ENCODE data around the gene MAPK14.
A peak's percentile ranks its signal among the peaks of the same experiment; 100 is the strongest.

The MAPK14 gene

DNA sequence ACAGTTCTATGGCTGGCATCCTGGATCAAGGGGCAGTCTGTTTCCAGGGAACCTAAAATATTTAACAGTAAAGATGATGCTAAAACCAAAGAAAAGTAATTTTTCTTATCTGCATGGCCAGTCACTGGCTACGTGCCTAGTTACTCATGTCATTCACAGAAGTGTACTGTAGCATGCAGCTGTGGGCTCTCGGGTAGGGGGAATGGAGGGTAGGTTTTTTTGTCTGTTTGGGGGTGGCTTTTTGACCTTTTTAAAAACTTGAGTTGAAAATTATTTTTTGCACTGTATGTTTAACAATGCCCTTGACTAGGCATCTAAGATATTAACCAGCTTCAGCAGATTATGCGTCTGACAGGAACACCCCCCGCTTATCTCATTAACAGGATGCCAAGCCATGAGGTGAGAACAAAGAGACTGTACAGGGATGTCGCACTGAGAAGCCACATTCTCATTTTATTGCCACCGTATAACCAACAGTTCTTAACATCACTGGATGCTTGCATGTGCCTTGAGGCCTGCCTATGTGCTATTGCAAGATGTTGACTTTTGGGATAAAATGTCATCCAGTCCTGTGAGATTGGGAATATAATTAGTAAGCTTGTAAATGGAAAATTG, 72.4 kb downstream of the MAPK14 start:
- DNase-seq (ENCODE audit: low read depth in 2 of 3, low spot score in 1 of 3): no peak

DNA sequence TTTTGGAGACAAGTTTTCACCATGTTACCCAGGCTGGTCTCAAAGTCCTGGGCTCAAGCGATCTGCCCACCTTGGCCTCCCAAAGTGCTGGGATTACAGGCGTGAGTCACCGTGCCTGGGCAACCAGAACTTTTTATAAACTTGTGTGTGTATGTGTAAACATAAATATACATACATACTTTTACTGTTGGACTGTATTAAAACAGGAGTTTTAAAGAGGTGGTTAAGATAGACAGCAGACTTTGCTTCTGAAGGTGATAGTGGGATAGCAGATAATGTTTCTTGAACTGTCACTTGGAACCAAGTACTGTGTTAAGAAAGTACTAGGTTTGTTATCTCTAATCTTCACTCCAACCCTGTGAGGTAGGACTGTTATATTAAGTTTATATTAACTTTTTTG, 74.1 kb downstream of the MAPK14 start:
- no peak for DNase-seq (ENCODE audit: low read depth in 2 of 3, low spot score in 1 of 3)

DNA sequence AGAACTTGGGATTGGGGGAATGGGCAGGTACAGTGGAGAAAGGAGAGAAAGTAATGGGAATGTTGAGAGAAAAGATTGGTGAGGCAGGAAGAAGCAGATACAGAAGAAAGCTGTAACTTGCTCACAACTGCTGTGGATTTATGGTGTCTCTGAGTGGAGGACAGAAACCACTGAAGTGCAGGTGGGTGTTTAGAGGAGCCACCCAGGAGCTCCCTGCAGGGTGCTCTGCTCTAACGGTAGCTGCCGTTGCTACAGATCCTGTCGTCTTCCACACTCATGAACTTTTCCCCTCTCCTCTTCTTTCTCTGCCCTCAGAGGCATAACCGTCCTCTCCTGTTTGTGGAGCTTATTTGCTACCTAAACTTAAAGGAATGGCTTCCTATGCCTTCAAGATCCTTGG, 75.2 kb downstream of the MAPK14 start:
- DNase-seq (ENCODE audit: low read depth in 2 of 3, low spot score in 1 of 3): no peak

DNA sequence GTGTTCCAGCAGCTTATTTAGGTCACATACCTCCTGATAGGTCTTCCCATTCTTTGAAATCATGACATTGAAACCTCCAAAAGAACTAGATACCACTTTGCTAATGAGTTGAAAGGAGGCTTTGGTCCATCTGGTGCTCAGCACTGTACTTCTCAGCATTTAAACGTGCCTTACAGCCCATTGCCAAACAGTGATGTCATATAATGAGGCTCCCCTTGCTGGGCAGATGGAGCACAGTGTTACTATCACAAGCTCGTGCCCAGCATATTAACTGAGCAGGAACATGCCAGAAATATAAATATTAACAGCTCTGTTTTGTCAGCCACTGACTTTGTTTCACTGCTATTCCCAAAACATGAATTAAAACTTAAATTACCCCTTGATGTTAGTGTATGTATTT, 77.2 kb downstream of the MAPK14 start:
- DNase-seq (ENCODE audit: low read depth in 2 of 3, low spot score in 1 of 3): no peak

DNA sequence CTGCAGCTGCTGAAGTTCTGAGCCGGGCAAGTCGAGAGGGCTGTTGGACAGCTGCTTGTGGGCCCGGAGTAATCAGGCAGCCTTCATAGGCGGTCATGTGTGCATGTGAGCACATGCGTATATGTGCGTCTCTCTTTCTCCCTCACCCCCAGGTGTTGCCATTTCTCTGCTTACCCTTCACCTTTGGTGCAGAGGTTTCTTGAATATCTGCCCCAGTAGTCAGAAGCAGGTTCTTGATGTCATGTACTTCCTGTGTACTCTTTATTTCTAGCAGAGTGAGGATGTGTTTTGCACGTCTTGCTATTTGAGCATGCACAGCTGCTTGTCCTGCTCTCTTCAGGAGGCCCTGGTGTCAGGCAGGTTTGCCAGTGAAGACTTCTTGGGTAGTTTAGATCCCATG, 81.5 kb downstream of the MAPK14 start:
- DNase-seq (ENCODE audit: low read depth in 2 of 3, low spot score in 1 of 3): no peak

DNA sequence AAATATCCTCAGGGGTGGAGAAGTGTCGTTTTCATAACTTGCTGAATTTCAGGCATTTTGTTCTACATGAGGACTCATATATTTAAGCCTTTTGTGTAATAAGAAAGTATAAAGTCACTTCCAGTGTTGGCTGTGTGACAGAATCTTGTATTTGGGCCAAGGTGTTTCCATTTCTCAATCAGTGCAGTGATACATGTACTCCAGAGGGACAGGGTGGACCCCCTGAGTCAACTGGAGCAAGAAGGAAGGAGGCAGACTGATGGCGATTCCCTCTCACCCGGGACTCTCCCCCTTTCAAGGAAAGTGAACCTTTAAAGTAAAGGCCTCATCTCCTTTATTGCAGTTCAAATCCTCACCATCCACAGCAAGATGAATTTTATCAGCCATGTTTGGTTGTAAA, 82.4 kb downstream of the MAPK14 start:
- no peak for DNase-seq (ENCODE audit: low read depth in 2 of 3, low spot score in 1 of 3)

DNA sequence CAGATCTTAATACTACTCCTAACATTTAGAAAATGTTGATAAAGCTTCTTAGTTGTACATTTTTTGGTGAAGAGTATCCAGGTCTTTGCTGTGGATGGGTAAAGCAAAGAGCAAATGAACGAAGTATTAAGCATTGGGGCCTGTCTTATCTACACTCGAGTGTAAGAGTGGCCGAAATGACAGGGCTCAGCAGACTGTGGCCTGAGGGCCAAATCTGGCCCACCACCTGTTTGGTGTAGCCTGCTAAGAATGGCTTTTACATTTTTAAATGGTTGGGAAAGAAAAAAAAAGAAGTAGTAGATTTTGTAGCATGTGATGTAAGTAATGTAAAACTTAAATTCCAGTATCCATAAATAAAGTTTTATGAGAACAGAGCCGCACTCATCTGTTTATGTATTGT, 83.3 kb downstream of the MAPK14 start:
- no peak for DNase-seq (ENCODE audit: low read depth in 2 of 3, low spot score in 1 of 3)

DNA sequence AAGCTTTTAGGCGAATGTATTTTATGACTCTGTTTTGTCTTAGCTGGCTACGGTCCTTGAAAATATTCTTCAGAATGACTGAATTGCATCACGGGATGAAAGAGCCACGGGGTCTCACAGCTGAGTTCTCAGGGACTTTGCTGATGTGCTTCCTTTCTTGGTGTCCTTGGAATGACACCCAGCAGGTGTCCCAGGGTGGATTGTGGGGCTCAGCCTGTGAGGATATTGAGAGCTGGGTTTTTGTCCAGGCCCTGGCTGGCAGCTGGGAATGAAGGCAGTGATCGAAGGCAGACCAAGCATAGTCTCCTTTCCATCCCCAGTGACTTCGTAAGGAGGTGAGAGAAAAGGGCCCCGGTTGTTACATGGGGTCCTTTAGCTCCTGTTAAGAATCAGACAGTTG, 83.9 kb downstream of the MAPK14 start:
- no peak for DNase-seq (ENCODE audit: low read depth in 2 of 3, low spot score in 1 of 3)

DNA sequence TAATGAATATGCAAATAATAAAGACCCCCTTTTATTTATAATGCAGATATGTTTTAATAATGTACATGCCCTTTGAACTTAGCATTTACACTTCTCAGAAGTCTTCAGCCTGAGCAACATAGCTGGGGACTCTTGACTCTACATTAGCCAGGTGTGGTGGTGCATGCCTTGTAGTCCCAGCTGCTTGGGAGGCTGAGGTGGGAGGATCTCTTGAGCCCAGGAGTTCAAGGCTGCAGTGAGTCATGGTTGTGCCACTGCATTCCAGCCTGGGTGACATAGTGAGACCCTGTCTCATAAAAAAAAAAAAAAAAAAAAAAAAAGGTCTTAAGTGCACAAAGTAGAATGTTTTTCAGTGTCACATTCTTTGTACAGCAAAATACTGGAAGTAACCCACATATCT, 85.4 kb downstream of the MAPK14 start:
- no peak for DNase-seq (ENCODE audit: low read depth in 2 of 3, low spot score in 1 of 3)

DNA sequence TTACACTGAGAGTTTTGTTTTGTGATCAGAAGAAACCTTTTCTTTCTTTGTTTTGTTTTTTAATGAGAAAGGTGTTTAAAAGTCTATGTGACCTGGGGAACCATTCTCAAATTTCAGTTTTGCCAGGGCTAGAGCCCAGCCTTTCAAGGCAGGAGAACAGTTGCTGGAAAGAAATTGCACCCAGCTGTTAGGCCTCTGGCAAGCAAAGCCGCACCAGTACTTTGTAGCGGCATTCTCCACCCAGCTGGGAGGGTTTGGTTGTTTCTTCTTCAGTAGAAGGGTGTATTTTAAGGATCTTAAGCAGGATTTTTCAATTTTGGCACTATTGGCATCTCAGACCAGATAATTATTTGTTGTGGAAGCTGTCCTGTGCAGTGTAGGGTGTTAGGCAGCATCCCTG, 86.1 kb downstream of the MAPK14 start:
- no peak for DNase-seq (ENCODE audit: low read depth in 2 of 3, low spot score in 1 of 3)

DNA sequence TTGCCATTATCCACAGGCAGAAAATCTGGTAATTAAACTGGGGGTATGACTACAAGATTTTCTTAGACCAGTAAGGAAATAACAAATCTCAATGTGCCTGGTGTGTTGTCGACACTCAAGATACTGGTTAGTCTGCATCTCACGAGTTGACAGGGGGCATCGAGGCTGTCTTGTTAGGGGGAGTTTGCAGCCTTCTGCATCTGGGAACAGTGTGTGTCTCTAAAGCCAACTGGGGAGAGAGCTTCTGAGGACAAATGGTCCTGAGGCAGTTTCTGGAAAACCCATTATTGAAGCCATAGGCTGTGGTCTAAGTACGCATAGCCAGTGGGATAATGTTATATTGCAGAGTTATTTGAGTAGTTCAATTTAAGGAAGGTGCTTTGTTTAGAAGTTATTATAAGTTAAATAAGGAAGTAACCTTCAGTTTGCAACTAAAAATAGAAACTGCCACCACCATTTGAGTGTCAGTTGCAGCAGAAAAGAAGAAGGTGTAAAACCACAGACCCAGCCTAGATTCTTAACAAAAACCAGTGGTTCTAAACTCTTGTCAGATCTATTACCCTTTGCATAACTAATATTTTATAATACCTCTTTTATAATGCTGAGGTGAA, 87.3 kb downstream of the MAPK14 start:
- no peak for DNase-seq (ENCODE audit: low read depth in 2 of 3, low spot score in 1 of 3)

DNA sequence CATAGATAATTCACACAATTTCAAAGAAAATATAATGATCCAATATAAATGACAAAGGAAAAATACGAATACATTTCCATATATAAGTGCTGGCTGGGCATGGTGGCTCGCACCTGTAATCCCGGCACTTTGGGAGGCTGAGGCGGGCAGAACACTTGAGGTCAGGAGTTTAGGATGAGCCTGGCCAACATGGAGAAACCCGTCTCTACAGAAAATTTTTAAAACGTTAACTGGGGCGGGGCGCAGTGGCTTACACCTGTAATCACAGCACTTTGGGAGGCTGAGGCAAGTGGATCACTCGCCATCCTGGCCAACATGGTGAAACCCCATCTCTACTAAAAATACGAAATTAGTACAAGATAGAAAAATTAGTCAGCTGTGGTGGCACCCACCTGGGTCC, 87.8 kb downstream of the MAPK14 start:
- no peak for DNase-seq (ENCODE audit: low read depth in 2 of 3, low spot score in 1 of 3)

DNA sequence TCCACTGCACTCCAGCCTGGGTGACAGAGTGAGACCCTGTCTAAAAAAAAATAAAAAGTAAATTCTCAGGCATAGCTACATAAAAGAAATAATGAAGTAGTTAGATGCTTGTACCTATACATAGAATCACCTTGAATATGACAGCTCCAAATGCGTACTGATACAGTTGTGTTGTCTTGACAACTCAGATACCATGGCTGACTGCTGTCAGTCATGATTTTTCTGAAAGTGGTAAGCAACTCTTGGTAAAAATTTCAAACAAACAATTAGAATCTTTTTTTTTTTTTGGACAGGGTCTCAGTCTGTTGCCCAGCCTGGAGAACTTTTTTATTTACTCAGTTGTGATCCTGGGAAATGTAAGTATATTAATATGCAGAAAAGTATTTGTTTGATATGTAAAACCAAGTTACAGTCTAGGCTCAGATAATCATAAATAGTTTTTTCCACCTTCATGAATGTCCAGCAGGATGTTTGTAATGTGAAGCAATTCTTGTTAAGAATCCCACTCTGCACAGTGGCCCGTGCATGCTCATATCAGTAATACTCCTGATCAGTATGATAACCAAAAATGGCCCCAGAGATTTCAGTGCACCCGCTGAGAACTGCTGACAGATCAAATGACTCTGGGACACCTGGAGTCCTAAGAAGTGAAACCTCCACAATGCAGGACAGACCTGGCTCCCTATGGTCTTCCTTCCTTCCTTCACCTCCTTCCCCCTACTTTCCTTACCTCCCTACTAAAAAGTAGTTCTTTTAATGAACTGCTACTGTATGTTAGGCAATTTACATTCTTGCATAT, 88.7 kb downstream of the MAPK14 start:
- no peak for DNase-seq (ENCODE audit: low read depth in 2 of 3, low spot score in 1 of 3)

DNA sequence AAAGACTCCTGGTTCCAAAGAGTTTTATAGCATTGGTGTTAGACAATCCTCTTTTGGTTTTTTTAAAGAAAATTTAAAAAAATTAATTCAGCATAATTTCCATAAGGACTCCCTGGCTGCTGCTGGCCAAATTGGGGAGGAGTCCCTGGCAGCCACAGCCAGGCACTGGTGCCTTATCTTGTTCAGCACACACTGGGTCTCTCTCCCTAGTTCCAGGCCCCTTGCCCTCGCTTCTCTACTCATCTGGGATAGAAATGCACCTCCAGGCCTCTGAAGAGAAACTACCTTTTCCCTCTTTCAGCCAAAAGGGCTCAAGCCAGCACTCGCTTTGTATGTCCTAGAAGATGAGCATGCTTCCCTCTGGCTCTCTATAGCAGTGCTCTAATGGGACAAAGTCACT, 89.3 kb downstream of the MAPK14 start:
- no peak for DNase-seq (ENCODE audit: low read depth in 2 of 3, low spot score in 1 of 3)

DNA sequence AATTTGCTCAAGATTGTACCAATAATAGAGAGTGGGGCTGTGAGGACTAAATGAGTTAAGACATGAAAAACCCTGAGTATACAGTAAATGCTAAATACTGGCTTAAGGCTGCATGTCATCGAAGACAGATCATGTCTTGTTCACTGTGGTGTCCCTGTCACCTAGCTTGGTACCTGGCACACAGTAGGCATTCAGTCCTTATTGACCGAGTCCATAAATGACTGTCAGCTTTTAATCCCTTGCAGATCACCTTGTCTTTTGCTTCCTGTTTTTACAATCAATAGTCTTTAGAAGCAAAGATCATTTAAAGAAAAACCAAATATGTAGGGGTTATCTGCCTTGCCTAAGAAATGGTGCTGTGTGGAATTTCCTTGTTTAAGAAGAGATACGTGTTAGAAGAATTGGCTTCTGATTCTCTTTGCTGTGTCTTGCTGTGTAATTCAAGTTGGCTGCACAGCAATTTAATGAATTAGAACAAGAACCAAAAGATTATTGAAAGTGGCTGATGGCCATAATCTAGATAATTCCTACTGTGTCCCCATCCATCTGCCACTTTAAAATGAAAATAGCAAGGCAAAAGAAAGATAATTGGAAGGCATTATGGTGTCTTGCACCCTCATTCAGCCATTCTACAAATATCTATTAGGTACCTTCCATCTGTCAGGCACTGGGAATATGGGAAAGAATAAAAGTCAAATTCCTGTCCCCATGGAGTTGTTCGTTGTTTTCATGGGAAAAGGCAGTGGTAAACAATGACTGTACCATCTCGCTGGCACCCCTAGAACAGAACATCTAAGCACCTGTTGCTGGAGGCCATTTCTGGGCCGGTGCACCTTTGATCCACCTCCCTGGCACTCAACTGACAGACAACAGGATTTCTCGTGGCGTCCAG, 90.3 kb downstream of the MAPK14 start:
- no peak for DNase-seq (ENCODE audit: low read depth in 2 of 3, low spot score in 1 of 3)

DNA sequence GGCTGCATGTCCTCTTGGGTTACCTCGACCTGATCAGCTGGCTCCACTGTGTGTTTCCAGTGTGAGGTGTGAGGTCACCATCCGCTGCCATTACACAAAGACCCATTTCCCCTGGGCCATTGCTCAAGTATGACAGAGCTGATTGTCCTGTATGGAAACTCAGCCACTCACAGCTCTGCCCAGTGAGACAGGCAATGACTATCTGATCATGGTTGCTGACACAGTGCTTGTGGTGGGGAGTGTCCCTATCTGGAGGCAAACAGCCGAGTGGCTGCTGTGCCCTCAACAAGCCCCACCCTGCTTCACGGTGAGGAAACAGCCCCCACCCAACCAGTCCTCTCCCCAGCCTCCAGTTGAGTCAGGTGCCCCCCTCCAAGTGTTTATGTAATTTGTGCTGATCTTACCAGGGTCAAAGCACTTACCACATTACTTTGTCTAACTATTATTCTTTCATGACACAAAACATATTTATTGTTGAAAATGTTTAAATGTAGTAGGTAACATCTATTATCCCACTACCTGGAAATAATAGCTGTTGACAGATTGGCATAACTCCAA, 91.0 kb downstream of the MAPK14 start:
- DNase-seq (ENCODE audit: low read depth in 2 of 3, low spot score in 1 of 3): peak; percentile 20 to 44 (median 43)

DNA sequence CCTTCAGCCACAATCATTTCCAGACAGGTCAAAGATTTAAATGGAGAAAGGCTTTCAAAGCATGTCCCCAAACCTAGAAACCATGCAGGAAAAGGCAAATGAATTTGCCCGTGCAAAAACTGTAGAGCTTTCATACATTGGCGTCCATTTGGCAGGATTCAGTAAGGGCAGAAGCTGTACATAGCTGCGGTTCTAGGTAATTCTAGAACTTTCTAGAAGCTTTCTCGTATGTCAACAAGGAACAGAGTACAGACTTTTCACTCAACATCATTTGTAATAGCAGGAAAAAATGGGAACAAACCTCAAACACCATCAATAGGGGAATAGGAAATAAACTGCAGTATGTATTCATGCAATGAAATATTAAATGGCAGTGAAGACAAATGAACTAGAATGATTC, 91.6 kb downstream of the MAPK14 start:
- DNase-seq (ENCODE audit: low read depth in 2 of 3, low spot score in 1 of 3): no peak

DNA sequence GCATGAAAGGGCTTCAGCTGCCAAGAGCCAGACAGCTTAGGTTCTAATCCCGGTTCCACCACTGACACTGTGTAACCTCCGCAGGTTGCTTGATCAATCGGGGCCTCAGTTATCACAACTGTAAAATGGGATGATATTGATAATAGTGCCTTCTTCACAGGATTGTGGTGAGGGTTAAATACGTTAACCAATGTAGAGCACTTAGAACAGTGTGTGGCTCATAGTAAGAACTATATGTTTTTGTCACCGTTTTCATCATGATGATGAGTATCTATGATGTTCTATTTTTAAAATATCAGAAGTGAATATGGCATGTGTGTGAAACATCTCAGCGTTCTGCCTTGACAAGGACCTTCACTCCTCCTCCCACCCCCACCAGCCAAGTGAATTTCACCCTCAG, 92.4 kb downstream of the MAPK14 start:
- no peak for DNase-seq (ENCODE audit: low read depth in 2 of 3, low spot score in 1 of 3)

DNA sequence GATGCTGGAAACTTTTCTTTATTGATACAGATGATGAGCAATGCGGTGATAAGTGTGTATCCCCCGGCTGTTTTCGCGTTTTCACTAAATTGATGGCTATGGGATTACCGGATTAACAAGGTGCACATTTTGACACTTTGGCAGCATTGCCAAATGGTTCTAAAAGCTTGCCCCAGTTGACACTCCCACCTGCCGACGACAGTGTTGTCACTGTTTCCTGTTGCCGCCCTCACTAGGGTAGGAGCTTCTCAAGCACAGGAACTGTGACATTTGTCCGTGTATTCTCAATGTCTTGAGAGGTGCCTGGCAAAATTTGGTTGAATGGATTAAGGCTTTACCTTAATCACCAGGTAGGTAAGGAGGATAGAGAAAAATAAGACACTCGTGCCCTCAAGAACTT, 92.9 kb downstream of the MAPK14 start:
- DNase-seq (ENCODE audit: low read depth in 2 of 3, low spot score in 1 of 3): peak; percentile 50 to 64 (median 55)

DNA sequence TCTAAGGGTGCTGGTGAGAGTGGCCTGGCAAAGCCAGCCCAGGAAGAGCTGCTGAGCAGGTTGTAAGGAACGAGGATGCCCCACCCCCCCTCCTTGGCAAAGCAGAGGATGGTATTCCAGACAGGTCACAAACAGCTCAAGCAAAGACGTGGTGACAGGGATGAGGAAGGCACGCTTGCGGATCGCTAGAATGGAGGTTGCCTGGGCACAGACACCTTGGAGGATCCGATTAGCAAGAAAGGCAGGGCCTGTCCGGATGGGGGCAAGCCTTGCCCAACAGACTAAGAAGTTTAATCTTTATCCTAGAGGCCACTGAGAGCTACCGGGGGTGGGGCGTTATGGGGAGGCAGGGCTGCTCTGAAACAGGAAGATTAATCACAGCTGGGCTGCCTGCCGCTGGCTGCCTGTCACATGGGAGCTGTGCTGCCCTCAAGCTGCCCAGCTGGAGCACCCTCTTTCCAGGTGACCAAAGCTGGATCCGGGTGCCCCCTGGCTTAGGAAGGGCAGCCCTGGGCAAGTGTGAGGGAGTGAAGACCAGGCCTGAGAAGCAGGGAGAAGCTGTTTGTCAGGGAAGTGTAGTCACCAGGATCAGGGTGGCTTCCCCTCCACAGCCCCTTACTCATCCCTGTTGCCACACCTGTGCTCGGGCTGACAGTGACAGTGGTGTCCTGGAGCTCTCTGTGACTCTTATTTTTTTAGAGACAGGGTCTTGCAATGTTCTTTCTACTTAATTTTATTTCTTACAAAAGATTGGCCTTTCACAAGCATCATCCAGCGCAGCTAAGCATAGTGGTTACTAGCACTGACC, 93.6 kb downstream of the MAPK14 start:
- peak in 2 of 3 donors; percentile 42 to 54 for DNase-seq (ENCODE audit: low read depth in 2 of 3, low spot score in 1 of 3)
